Muscle of arm (tissue), 12 donors: ENCODE data around the gene STX1A. TPM values are rescaled to one million over a fixed set of nuclear protein-coding genes. Genes with fewer than 3 reads are reported as not detected.
"Not testable (repeated sequence)": the region's sequence is repeated elsewhere in the genome, so short reads cannot be mapped to it uniquely, and the experiment has no call there.

ENCODE experiments used
- DNase-seq: peaks from one replicate; pipeline ENCODE4 v3.0.0-alpha.2; 2013
- polyA plus RNA-seq, 12 donors: library from polyadenylated mRNA; unstranded; fragments of 120-200 nt; gene quantifications; one replicate each; pipeline ENCODE4 v1.2.1, GENCODE V29; 2013; ENCODE audit not compliant: insufficient read length in 12 of 12

Gene STX1A
- polyA plus RNA-seq, 12 donors, result 6.2 to 13.1 (median 10.7) TPM; not detected in 1

GRCh38 chr7:73737491-73738219, 18.2 kb upstream of the STX1A start:
- no peak for DNase-seq

GRCh38 chr7:73736885-73737284, 17.4 kb upstream of the STX1A start:
- no peak for DNase-seq

- DNase-seq, result no peak
These were observed 16.0 kb upstream of the STX1A start for GRCh38 chr7:73735528-73735905.

GRCh38 chr7:73734619-73735527, 15.4 kb upstream of the STX1A start:
- DNase-seq, result no peak

GRCh38 chr7:73732397-73732796, 12.9 kb upstream of the STX1A start:
- DNase-seq, result no peak

- DNase-seq, result no peak
These were observed 11.0 kb upstream of the STX1A start for GRCh38 chr7:73730485-73730884.

GRCh38 chr7:73728551-73728950, 9.1 kb upstream of the STX1A start:
- no peak for DNase-seq

- no peak for DNase-seq
These were observed 8.5 kb upstream of the STX1A start for GRCh38 chr7:73727952-73728351.

GRCh38 chr7:73726083-73726466, 6.6 kb upstream of the STX1A start:
- DNase-seq, result no peak

GRCh38 chr7:73723813-73724212, 4.3 kb upstream of the STX1A start:
- DNase-seq, result no peak

- DNase-seq, result no peak
These were observed 3.3 kb upstream of the STX1A start for GRCh38 chr7:73722785-73723184.

- not testable (repeated sequence) for DNase-seq
These were observed 2.7 kb upstream of the STX1A start for GRCh38 chr7:73722182-73722581.

GRCh38 chr7:73721377-73721817, 1.9 kb upstream of the STX1A start:
- DNase-seq, result peak; percentile 69

GRCh38 chr7:73720443-73720842, 974 bp upstream of the STX1A start:
- not testable (repeated sequence) for DNase-seq

GRCh38 chr7:73719806-73720169, 319 bp upstream of the STX1A start:
- DNase-seq, result no peak

GRCh38 chr7:73718438-73718881, 1.0 kb downstream of the STX1A start:
- DNase-seq, result no peak

GRCh38 chr7:73717991-73718405, 1.5 kb downstream of the STX1A start:
- DNase-seq, result no peak

- peak; percentile 57 for DNase-seq
These were observed 2.3 kb downstream of the STX1A start for GRCh38 chr7:73717025-73717807.

GRCh38 chr7:73716318-73716890, 3.1 kb downstream of the STX1A start:
- DNase-seq, result no peak

GRCh38 chr7:73715648-73716317, 3.7 kb downstream of the STX1A start:
- DNase-seq, result peak; percentile 57

- DNase-seq, result not testable (repeated sequence)
These were observed 6.2 kb downstream of the STX1A start for GRCh38 chr7:73713319-73713718.
